HG03175 (cell line): ENCODE data around the gene ALDH1A2.
"Not testable (repeated sequence)": the region's sequence is repeated elsewhere in the genome, so short reads cannot be mapped to it uniquely, and the experiment has no call there.

Experiments
- ATAC-seq: cut with Tn5 transposase; IDR thresholded peaks from one replicate; pipeline ENCODE4 v1.9.1; 2021; ENCODE audit warnings: mild to moderate bottlenecking, moderate library complexity; ENCODE audit not compliant: unreplicated experiment

Gene ALDH1A2

GRCh38 chr15:58043192-58043903 lies 22.2 kb downstream of the ALDH1A2 start:
- ATAC-seq, result no peak

- ATAC-seq, result no peak
These were observed 23.5 kb downstream of the ALDH1A2 start for GRCh38 chr15:58042006-58042405.

GRCh38 chr15:58040150-58040549 lies 25.4 kb downstream of the ALDH1A2 start:
- no peak for ATAC-seq

GRCh38 chr15:58039079-58040035 lies 26.2 kb downstream of the ALDH1A2 start:
- ATAC-seq, result no peak

GRCh38 chr15:58038426-58039078 lies 27.0 kb downstream of the ALDH1A2 start:
- no peak for ATAC-seq

GRCh38 chr15:58037723-58038301 lies 27.7 kb downstream of the ALDH1A2 start:
- no peak for ATAC-seq

- ATAC-seq, result no peak
These were observed 28.9 kb downstream of the ALDH1A2 start for GRCh38 chr15:58036579-58036978.

- ATAC-seq, result not testable (repeated sequence)
These were observed 37.1 kb downstream of the ALDH1A2 start for GRCh38 chr15:58028392-58028791.

GRCh38 chr15:58026552-58026951 lies 39.0 kb downstream of the ALDH1A2 start:
- ATAC-seq, result no peak

GRCh38 chr15:58026051-58026450 lies 39.5 kb downstream of the ALDH1A2 start:
- no peak for ATAC-seq

GRCh38 chr15:58021332-58022230 lies 43.9 kb downstream of the ALDH1A2 start:
- no peak for ATAC-seq

- ATAC-seq, result no peak
These were observed 45.8 kb downstream of the ALDH1A2 start for GRCh38 chr15:58019503-58020376.

- ATAC-seq, result no peak
These were observed 47.6 kb downstream of the ALDH1A2 start for GRCh38 chr15:58017869-58018268.

- no peak for ATAC-seq
These were observed 48.8 kb downstream of the ALDH1A2 start for GRCh38 chr15:58016581-58017175.

- no peak for ATAC-seq
These were observed 49.9 kb downstream of the ALDH1A2 start for GRCh38 chr15:58015565-58015964.

GRCh38 chr15:58014470-58014869 lies 51.0 kb downstream of the ALDH1A2 start:
- no peak for ATAC-seq

GRCh38 chr15:58014040-58014439 lies 51.5 kb downstream of the ALDH1A2 start:
- no peak for ATAC-seq

GRCh38 chr15:58010983-58011382 lies 54.5 kb downstream of the ALDH1A2 start:
- no peak for ATAC-seq

- no peak for ATAC-seq
These were observed 61.7 kb downstream of the ALDH1A2 start for GRCh38 chr15:58003810-58004209.
